Uterus (tissue), 4 donors: Measurements from ENCODE around the gene DMGDH. TPM values are rescaled to one million over a fixed set of nuclear protein-coding genes. Genes with fewer than 3 reads are reported as not detected.

Experiments used
- DNase-seq, 2 donors: peaks; one replicate each; pipeline ENCODE4 v3.0.0-alpha.2; 2019 to 2020
- H3K27ac ChIP-seq, 2 donors: fragments of 200-600 bp; sonication (generic); 1 replicate in 1 of 2; 2 replicates in 1 of 2; pipeline ENCODE4 v1.5.1; 2016 to 2018
- H3K27me3 ChIP-seq, 2 donors: fragments of 200-600 bp; sonication (generic); one replicate each; pipeline ENCODE4 v1.5.1; 2018 to 2019; ENCODE audit warnings: control low read depth in 1 of 2
- H3K36me3 ChIP-seq, 2 donors: fragments of 200-600 bp; sonication (generic); one replicate each; pipeline ENCODE4 v1.5.1; 2019; ENCODE audit warnings: control low read depth in 1 of 2
- H3K4me1 ChIP-seq, 2 donors: fragments of 200-600 bp; sonication (generic); one replicate each; pipeline ENCODE4 v1.5.1; 2018 to 2019; ENCODE audit warnings: control low read depth in 1 of 2
- H3K4me3 ChIP-seq, 2 donors: fragments of 200-600 bp; sonication (generic); 1 replicate in 1 of 2; 2 replicates in 1 of 2; pipeline ENCODE4 v1.5.1; 2018 to 2019; ENCODE audit warnings: mild to moderate bottlenecking in 1 of 2
- H3K9me3 ChIP-seq, 2 donors: fragments of 200-600 bp; sonication (generic); one replicate each; pipeline ENCODE4 v1.5.1; 2019; ENCODE audit warnings: control low read depth in 1 of 2
- POLR2A ChIP-seq, 2 donors: fragments of 450-650 bp; IDR thresholded peaks; one replicate each; pipeline ENCODE4 v1.6.1; 2016; ENCODE audit warnings: antibody characterized with exemption in 2 of 2, mild to moderate bottlenecking in 1 of 2, moderate library complexity in 1 of 2
- intact Hi-C: fragments of 100-400 bp; cut with DNase I; formaldehyde crosslinking; loops from one replicate; pipeline ENCODE4 v1.15.1; 2023; ENCODE audit warnings: low total_unique reads
- total RNA-seq, 4 donors: library from RNA; depleted of rRNA in 3 of 4; stranded (reverse); fragments of >200 nt in 3 of 4; gene quantifications; one replicate each; pipeline versions ENCODE4 v1.1.0 to v1.2.4, GENCODE V29; 2014 to 2023
- TF ChIP-seq, protein P1 (sequence below), 4 experiments: fragments of 200-600 bp in 2 of 4; fragments of 450-650 bp in 2 of 4; sonication (generic) in 2 of 4; IDR thresholded peaks; one replicate each; pipeline ENCODE4 v1.5.1; 2016 to 2019; ENCODE audit warnings: antibody characterized with exemption in 4 of 4, mild to moderate bottlenecking in 2 of 4, moderate library complexity in 1 of 4
- donor health status: DM: yes; HTN: yes; CAD: no.

The DMGDH gene
- total RNA-seq, 4 donors from 2014 or later = 2.8 to 5.7 TPM; not detected in 2

DNA sequence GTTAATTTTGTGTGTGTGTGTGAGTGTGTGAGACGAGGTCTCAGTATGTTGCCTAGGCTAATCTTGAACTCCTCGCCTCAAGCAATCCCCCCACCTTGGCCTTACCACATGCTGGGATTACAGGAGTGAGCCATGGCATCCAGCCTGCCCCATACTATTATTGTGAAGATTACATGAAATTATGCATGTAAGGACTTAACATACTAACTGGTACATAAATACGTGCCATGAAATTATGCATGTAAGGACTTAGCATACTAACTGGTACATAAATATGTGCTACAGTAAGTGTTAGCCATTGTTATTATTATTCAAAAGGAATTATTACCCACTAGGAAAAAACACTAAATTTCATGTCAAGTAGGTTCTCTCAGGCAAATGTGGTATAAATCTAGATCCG is 16.2 kb downstream of the DMGDH start:
- H3K9me3 ChIP-seq = peaks cover 0 to 7% of the 10 kb centered on the region in 2 donors
- H3K4me3 ChIP-seq = no peak overlapping the region
- no peak for DNase-seq
- TF ChIP-seq, protein P1, sequence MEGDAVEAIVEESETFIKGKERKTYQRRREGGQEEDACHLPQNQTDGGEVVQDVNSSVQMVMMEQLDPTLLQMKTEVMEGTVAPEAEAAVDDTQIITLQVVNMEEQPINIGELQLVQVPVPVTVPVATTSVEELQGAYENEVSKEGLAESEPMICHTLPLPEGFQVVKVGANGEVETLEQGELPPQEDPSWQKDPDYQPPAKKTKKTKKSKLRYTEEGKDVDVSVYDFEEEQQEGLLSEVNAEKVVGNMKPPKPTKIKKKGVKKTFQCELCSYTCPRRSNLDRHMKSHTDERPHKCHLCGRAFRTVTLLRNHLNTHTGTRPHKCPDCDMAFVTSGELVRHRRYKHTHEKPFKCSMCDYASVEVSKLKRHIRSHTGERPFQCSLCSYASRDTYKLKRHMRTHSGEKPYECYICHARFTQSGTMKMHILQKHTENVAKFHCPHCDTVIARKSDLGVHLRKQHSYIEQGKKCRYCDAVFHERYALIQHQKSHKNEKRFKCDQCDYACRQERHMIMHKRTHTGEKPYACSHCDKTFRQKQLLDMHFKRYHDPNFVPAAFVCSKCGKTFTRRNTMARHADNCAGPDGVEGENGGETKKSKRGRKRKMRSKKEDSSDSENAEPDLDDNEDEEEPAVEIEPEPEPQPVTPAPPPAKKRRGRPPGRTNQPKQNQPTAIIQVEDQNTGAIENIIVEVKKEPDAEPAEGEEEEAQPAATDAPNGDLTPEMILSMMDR (IDR thresholded peaks at IDR 0.05) = no peak
- TF ChIP-seq POLR2A (IDR thresholded peaks at IDR 0.05) = no peak
- no peaks in the 10 kb centered on the region for H3K36me3 ChIP-seq
- H3K27me3 ChIP-seq = no peaks in the 10 kb centered on the region
- intact Hi-C loops = no loop called here
- no peak overlapping the region for H3K27ac ChIP-seq
- H3K4me1 ChIP-seq = no peaks in the 10 kb centered on the region

GRCh38 chr5:79050498-79050897 is 19.0 kb downstream of the DMGDH start:
- intact Hi-C loops = no loop called here
- Histone ChIP-seq H3K4me1 (no peaks in the 10 kb centered on the region), H3K36me3 (no peaks in the 10 kb centered on the region), H3K27ac (no peak overlapping the region), H3K4me3 (no peak overlapping the region), H3K27me3 (no peaks in the 10 kb centered on the region), H3K9me3 (peaks cover 0 to 7% of the 10 kb centered on the region in 2 donors)
- no peak for DNase-seq
- TF ChIP-seq, protein P1 (IDR thresholded peaks at IDR 0.05) = no peak
- no peak for TF ChIP-seq POLR2A (IDR thresholded peaks at IDR 0.05)

DNA sequence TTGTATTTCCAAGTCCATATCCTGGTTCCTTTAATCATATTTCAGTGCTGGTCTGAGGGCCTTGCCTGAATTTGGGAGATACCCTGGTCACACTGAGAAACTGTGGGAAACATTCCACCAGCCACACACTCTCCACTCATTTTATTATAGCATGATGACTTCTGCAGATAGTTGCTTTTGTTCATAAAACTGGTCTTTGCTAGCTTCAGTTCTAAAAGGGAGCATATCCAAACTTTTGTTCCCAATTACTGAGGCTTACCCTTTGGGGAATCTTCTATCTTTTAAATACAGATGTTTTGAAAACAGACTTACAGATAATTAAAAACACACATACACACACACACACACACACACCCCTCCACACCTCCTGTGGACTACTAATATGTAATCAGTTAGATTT is 21.0 kb downstream of the DMGDH start:
- Histone ChIP-seq H3K4me3 (no peak overlapping the region), H3K27me3 (no peaks in the 10 kb centered on the region), H3K9me3 (peaks cover 0 to 7% of the 10 kb centered on the region in 2 donors), H3K4me1 (no peaks in the 10 kb centered on the region), H3K27ac (no peak overlapping the region), H3K36me3 (no peaks in the 10 kb centered on the region)
- intact Hi-C loops = no loop called here
- no peak for DNase-seq
- no peak for TF ChIP-seq POLR2A (IDR thresholded peaks at IDR 0.05)
- TF ChIP-seq, protein P1 (IDR thresholded peaks at IDR 0.05) = no peak

- Histone ChIP-seq H3K4me3 (no peak overlapping the region), H3K27ac (no peak overlapping the region), H3K9me3 (peaks cover 0 to 2% of the 10 kb centered on the region in 2 donors), H3K27me3 (no peaks in the 10 kb centered on the region), H3K4me1 (no peaks in the 10 kb centered on the region), H3K36me3 (no peaks in the 10 kb centered on the region)
- TF ChIP-seq, protein P1 (IDR thresholded peaks at IDR 0.05) = no peak
- TF ChIP-seq POLR2A (IDR thresholded peaks at IDR 0.05) = no peak
- DNase-seq = no peak
- intact Hi-C loops = no loop called here
Measured at GRCh38 chr5:79047199-79047598, 22.3 kb downstream of the DMGDH start.

DNA sequence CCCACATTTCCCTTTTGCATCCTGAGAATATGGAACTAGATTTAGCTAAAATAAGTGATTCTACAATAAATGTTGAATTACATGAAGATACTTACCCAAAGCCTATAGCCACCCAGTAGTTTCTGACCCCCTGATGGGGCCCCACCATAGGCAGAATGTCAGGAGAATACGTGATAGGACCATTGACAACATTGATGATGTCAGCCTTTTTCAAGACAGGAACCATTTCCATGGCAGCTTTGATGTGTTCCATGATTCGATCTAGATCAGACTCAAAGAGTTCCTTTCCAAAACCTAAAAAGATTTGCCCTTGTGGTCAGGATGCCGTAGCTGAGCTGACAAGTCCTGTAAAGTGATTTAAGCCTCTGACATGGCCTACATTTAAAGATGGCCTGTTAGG is 27.3 kb downstream of the DMGDH start:
- no peak for DNase-seq
- no peaks in the 10 kb centered on the region for H3K36me3 ChIP-seq
- no peak overlapping the region for H3K27ac ChIP-seq
- intact Hi-C loops = no loop called here
- TF ChIP-seq, protein P1 (IDR thresholded peaks at IDR 0.05) = no peak
- no peak for TF ChIP-seq POLR2A (IDR thresholded peaks at IDR 0.05)
- H3K27me3 ChIP-seq = no peaks in the 10 kb centered on the region
- no peaks in the 10 kb centered on the region for H3K9me3 ChIP-seq
- H3K4me3 ChIP-seq = no peak overlapping the region
- H3K4me1 ChIP-seq = no peaks in the 10 kb centered on the region
